HG03521 (cell line): Measurements from ENCODE around the gene CLIP1.

Experiments
- ATAC-seq: cut with Tn5 transposase; IDR thresholded peaks from one replicate; pipeline ENCODE4 v1.9.1; 2021; ENCODE audit warnings: mild to moderate bottlenecking, moderate library complexity; ENCODE audit not compliant: unreplicated experiment

The CLIP1 gene

DNA sequence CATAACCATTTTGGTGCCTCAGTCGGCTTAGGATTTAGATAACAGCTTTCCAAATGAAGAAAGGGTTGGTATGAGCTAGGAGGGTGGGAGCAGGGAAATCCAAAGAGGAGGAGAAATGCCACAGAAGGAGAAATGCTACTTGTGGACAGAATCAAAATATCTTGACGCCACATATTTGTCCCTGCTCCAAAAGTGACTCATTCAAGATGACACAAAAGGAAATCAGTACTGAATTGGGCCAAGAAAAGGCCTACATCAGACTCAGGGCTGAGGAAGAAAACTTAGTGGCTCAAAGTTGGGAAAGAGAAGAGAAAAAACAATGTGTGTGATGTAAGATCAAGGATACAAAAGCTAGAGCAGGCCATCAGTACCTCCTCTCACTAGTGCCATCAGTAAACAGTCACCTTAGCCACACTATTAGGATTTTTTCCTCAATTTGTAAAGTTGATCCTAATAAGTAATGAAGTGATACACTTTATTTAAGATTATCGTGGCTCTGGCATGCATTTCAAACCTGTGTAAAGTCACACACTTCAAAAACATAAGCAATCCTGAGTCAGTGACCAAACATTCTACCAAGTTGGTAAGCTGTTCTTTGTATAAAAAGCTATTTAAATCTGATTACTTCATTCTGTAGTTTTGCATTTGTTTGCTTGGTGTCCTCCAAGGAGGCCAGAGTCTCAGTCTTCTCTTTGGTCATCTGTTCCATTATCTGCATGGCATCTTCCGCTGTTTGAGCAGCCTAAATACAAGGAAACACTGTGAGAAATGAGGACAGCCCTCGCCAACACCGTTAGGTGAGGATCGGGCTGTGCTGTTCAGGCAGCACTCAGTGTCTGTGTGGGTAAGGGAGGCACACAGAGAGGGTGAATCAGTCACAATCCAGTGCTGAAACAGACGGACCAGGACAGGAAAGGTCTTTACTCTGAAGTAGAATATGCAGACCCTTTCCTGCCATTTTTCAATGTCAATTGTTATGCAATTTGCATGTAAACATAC lies 103.6 kb downstream of the CLIP1 start:
- no peak for ATAC-seq

DNA sequence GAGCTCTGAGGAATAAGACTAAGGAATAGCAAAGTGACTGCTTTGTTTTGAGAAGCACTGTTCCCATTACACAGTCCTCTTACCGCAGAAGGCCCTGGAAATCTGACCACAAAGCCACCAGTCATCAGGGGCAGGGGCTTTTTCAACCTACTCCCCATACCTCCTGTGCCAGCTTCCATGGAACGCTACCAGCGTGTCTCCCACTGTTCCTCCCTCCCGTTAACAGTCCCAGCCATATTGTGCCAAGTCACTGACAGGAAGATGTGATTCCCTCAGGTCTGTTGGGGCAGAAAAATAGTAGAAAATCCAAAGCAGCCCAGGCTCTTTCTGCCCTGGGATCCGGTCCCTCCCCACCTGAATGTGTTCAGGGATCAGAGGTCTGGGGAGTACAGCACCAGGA lies 109.5 kb downstream of the CLIP1 start:
- no peak for ATAC-seq

DNA sequence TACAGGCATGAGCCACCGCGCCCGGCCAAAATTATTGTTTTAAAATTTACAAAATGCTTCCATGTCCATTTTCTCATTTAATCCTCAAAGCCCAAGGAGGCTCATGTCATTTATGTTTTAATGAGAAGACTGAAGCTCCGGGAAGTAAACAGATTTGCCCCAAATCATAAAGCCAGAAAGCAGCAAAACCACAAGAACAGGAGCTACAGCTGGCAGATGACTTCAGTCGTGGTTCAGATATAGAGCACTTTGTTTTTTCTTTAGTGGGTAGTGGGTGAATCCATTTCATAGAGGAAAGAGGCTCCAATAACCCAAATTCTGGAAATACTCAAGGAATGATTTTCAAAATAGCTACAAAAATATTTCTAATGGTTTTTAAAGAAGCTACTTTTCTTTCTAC lies 110.8 kb downstream of the CLIP1 start:
- ATAC-seq = no peak

DNA sequence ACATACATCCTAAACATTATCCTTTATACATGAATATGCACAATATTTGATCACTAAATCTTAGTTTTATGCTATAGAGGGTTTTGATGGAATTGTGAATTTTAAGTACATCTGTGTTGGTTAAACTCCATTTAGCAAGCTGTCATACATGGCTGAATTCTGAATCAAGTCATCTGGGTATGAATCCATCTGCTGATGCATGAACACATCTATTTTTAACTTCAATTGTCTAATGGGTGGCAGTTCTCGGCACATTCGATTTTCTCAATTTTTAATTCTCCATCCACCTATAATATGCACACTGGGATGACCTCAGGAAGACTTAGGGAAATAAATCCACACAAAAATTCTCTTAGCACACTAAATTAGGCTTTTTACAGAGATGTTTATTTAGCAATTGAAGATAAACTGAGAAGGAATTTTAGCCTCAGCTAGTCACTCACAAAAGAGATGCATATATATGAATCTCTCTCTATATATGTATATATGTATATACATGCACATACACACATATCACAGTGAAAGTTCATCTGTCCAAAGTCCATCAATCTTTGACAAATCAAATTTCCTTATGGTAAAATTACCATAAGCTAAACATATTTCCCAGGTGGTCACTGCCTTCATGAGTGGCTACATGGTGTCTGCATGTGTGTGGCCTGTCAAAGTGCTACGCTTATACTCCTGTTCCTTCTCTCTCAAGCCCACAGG lies 111.7 kb downstream of the CLIP1 start:
- no peak for ATAC-seq

DNA sequence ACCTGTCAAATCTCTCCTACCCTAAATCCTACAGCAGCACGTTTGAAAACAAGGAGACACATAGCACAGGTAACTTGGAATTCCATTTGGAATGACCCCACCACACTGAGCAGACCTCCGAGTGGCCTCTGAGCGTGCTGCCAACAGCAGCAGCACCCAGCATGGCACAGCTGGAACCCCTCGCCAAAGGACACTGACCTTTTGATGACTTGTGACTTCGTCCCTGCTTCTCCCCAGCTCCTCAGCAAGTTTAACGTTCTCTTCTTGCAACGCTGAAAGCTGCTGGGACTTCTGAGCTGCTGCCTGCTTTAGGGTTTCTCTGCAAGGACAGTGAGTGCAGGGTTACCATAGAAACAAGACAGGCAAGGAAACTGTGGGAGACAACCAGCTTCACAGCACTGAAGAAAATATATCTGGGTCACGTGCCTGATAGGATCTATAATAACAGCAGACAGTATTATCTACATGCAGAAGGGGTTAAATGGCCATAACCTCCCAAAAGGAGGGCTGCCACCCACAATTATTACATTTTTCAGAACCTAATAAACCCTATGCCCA lies 112.8 kb downstream of the CLIP1 start:
- ATAC-seq = no peak

DNA sequence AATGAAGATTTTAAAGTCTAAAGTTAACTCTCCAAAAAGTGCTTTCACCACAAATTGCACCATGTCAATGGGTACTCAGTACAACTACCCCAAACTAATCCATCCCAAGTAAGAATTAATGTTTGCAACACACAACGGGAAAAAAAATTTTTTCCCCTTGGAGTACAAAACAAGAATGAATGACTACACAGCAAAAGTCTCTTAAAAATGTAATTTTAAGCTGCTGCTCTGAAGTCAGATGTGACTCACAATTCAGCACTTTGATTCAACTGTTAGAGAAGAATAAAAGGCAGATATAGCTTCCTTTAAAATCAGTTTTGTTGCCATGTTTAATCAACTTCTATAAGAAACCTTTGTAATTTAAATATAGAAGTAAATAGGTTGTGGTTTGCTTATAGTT lies 113.7 kb downstream of the CLIP1 start:
- no peak for ATAC-seq

DNA sequence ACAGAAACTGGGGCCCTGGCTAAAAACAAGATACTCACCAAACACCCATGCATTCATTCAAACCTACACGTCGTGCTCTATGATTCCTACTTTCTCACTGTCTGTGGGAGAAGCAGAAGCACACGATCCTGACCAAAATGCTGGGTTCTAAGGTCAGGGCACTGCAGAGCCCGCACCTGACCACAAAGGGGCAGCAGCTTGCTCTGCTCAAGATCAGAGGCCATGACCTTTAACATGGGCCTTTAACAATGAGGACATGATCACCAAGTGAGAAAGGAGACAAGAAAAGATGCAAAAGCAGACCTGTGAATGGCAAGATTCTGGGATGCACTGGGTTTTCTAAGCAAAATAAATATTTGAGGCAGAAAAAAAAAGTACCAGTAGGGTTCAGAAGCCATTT lies 116.1 kb downstream of the CLIP1 start:
- ATAC-seq = no peak

DNA sequence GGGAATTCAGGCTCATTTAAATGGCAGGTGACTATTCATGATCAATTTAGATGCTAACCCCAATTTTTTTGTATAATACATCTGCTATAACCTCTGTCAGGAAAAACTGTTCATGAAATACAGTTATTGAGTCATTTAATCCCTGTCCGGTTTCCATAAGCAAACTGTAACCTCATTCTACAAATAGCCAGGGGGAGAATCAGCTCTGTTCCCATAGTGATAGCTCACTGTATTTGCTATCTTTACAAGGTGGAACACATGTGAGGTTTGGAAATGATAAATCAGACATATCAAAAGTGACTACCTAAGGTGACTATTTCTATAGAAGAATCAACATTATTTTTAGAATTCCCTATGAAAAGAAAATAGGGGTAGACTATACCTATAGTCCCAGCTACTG lies 117.5 kb downstream of the CLIP1 start:
- no peak for ATAC-seq

DNA sequence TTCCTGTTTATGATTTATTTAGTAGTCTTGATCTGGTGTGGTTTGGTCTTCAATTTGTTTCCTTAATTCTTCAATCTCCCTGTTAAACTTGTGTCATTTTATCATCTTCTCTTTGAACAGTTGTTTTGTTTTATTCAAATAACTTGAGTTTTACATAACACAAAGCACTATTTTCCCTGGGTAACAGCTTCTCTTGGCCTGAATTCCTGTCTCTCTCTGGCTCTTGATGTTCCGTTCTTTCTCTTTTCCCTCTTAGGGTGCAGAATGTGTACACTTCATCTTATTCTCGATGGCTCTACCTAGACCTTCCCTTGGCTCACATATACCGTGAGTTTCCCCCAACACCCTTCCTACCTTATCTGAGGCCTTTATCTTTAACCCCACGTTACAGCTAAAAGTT lies 119.4 kb downstream of the CLIP1 start:
- ATAC-seq = no peak

DNA sequence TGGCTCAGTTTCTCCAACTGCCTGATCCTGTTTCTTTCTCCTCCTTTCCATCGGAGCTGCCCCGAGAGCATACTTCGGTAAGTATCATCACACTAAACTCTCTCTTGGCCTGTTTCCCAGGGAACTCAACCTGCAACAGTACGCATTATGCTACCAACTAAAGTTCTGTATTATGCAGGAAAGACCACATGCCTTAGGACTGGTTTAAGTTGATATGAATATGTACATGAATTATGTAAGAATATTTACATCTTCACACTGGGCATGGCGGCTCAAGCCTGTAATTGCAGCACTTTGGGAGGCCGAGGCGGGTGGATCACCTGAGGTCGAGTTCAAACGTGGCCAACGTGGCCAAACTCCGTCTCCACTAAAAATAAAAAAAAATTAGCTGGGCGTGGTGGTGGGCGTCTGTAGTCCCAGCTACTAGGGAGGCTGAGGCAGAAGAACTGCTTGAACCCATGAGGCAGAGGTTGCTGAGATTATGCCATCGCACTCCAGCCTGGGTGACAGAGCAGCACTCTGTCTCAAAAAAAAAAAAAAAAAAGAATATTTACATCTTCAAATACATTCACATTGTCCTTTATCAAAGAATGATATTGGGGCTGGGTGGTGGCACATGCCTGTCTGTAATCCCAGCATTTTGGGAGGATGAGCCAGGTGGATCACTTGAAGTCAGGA lies 124.3 kb downstream of the CLIP1 start:
- ATAC-seq = no peak

DNA sequence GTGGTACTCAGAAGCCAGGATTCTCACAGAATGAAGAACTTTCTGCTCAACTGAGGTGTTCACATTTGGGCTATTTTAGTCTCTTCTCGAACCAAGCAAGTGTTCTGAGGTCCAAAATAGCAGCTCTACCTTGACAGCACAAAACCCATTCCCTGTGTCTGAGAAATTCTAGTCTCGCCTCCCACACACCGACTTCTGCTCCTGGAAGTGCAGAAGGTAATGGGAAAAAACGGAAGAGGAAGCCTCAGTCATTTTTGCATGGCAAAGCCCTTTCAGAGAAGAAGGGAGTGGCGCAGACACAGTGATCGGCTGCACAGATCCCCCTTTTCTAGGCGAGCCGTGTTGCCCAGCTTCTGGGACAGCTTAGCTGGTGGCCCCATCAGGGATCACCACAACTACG lies 125.0 kb downstream of the CLIP1 start:
- ATAC-seq = no peak

DNA sequence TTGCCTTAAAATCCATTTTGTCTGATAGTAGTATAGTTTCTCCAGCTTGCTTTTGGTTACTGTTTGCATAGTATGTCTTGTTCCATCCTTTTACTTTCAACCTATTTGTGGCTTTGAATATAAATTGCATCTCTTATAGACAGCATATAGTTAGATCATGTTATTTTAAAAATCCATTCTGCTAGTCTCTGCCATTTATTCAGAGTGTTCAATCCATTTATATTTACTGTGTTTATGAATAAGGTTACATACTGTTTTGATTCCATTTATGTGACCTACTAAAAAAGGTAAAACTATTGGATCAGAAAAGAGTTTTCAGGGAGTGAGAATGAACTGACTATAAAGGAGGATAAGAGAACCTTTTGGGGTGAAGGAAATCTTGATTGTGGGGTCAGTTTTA lies 126.6 kb downstream of the CLIP1 start:
- no peak for ATAC-seq

DNA sequence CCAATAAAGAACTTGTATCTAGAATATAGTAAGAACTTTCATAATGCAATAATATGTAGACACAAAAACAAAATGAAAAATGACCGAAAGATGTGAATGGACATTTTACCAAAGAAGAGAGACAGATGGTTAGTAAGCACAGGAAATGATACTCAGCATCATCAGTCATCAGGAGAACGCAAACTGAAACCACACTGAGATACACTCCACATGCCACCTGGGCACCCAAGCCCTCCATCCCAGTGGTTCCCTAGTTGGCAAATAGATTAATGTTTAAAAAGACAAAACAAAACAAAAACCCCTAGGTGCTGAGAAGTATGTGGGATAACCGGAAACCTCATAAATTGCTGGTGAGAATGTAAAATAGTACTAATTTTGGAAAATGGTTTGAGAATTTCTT lies 129.4 kb downstream of the CLIP1 start:
- no peak for ATAC-seq

DNA sequence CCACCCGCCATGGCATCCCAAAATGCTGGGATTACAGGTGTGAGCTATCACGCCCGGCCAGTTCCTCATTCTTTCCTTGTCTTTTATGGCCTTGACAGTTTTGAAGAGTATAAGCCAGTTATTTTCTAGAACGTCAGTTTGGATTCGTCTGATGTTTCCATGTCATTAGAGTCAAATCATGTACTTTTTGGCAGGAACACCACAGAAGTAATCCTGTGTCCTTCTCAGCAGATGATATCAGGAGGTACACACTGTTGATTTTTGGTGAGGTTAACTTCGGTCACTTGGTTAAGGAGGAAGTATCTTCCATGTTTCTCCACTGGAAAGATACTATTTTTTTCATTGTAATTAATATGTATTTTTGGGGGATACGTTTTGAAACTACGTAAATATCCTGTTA lies 131.0 kb downstream of the CLIP1 start:
- ATAC-seq = no peak

DNA sequence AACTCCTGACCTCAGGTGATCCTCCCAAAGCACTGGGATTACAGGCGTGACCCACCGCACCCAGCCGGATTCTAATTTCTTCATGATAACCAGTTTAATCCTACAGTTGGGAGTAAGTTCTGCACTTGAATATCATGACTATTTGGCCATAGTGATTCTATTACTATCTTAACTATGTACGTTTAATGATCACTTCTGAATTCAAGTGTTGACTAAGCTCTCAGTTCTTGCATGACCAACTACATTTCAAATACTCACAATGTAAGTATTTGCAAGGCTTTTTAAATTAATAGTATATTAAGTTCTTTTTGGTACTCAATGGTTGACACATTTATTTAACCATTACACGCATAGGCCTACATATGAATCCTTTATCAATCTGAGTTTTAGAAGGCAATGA lies 138.8 kb downstream of the CLIP1 start:
- ATAC-seq = no peak

DNA sequence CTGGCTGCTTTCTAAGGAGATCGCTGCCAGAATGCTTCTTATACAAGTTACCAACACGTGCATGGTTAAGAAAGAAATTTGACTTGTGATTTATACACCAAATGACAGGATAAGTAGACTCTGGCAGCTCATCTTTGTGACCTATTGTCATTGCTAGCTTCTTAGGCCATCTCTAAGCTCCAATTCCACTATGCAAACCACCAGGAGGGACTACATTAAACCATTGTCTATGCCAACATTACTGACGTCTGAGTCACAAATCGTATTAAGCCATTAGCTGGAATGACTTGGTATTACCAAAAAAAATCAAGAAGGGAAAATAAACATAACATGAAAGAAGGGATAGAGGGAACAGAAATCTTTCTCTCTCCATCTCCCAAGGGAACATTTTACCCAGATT lies 140.4 kb downstream of the CLIP1 start:
- no peak for ATAC-seq

DNA sequence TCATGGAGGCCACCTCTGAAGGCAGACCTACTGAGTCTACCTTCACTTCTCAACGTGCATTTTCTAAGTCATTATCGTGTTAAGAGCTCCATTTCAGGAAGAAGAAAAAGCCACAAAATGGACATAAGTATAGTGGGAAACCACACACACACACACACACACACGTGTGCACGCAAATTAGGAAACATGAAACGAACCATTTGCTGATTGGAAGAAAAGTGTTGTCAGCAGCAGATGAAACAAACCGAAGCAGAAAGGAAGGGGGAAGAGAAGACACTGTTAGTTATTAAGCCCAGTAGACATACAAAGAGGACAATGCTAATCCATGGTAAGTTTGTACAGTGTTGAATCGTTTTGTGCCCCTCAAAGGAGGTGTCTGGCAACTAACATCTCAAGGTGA lies 146.2 kb downstream of the CLIP1 start:
- no peak for ATAC-seq

DNA sequence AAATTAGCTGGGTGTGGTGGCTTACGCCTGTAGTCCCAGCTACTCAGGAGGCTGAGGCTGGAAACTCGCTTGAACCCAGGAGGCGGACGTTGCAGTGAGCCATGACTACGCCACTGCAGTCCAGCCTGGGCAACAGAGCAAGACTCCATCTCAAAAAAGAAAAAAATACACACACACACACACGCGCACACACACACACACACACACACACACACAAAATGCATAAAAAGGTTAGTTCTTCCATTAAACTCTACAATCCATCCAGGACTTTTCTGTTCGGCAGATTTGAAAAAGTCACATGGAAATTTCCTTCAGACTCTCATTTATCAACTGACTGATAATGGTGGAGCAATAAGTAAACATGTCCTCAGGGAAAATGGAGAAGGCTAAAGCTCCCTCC lies 147.0 kb downstream of the CLIP1 start:
- no peak for ATAC-seq

DNA sequence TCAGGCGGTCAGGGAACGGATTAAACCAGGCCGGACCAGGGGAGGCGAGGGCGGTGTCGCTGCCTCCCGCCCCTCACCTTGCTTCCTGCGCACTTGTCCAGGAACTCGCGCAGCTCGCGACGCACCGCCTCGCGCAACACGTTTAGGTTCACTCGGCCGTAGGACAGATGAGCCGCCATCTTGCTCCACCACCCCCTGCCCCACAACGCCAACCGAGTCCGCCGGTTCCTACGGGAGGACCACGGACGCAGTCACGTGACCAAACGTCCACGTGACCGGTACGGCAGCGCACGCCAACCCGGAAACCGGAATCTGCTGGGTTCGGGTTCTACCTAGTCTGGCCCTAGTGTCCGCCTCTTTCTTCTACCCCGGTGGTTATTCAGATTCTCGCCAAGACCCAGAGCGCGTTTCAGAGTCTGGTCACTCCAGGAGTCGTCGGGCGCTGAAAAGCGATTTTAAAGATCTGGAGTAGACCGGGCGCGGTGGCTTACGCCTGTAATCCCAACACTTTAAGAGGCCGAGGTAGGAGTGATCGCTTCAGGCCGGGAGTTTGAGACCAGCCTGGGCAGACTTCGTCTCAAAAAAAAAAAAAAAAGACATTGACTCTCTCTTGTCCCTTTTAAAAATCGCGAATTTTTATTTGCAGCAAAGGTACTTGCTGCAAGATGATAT lies 156.1 kb downstream of the CLIP1 start, which contains the start of gene VPS33A:
TSS of gene VPS33A (minus strand) at position 265 of the 672 bp plus-strand sequence. CDS start at position 179, 86 bp downstream.
- peak; percentile 88 for ATAC-seq

DNA sequence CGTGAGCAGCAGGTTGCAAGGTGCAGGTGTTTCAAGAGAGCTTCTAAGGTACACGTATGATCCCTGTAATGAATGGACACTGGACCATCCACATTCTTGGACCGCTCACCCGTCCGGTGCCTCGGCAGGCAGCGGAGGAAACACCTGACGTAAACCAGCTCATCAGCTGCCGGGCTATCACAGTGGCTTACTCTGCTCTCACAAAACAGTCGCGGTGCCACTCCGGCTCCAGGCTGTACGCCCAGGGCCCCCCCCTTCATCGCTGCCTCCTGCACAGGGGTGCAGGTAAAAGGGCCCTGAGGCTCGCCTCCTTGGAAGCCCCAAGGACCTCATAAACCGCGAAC lies 156.6 kb downstream of the CLIP1 start:
- ATAC-seq = peak; percentile 35

DNA sequence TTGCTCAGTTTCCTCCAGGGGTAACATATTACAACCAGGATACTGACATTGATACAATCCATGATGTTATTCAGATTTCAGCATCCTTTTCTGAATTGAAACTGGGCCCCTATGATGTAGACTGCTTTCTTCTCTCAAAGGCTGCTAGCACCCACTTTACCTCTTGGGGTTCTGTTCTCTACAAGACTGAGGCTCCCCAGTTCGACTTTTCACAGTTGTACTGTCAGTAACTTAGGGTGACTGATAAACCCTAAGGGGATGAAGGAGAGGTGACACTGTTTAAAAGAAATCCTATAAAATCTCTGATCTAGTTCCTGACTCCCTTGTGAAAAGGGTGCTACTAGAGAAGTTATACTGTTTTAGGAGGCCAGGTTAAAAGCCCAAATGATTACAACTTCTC lies 157.0 kb downstream of the CLIP1 start:
- no peak for ATAC-seq
